HFFc6 (cell line): ENCODE results near the gene MBNL2. TPM values are rescaled to one million over a fixed set of nuclear protein-coding genes. Genes with fewer than 3 reads are reported as not detected.

Source experiments
- DNase-seq: peaks from one replicate; pipeline ENCODE4 v3.0.0-alpha.2; 2018
- H3K27ac Mint-ChIP-seq: 2 replicates; pipeline ENCODE4 v1.8.0; 2020; ENCODE audit warnings: mild to moderate bottlenecking, mixed read lengths
- H3K27me3 Mint-ChIP-seq: 2 replicates; pipeline ENCODE4 v1.8.0; 2021; ENCODE audit warnings: mild to moderate bottlenecking, moderate library complexity, mixed read lengths; ENCODE audit not compliant: insufficient read depth
- H3K36me3 Mint-ChIP-seq: 2 replicates; pipeline ENCODE4 v1.8.0; 2021; ENCODE audit warnings: low read depth, mixed read lengths
- H3K4me1 Mint-ChIP-seq: 2 replicates; pipeline ENCODE4 v1.8.0; 2020; ENCODE audit warnings: low read depth, mixed read lengths
- H3K4me3 Mint-ChIP-seq: 2 replicates; pipeline ENCODE4 v1.8.0; 2020; ENCODE audit warnings: mild to moderate bottlenecking, moderate library complexity, mixed read lengths
- H3K9me3 Mint-ChIP-seq: 2 replicates; pipeline ENCODE4 v1.8.0; 2020; ENCODE audit warnings: mild to moderate bottlenecking, mixed read lengths
- CTCF ChIP-seq: fragments of 200-600 bp; sonication (generic); IDR thresholded peaks from 2 replicates; pipeline ENCODE4 v1.5.0; 2021; ENCODE audit warnings: antibody characterized with exemption, mild to moderate bottlenecking
- total RNA-seq, 6 experiments: library from RNA; stranded (reverse); fragmentation: NEBNext Ultra II Directional; extraction: Animal tissue kit (Norgen Biotek cat#: 25700); gene quantifications; 2 replicates in 1 of 6; 3 replicates in 5 of 6; pipeline ENCODE4 v1.2.3, GENCODE V29; 2021

Gene MBNL2
- total RNA-seq, 6 experiments from 2014 or later: 78.5 to 138 (median 99.8) TPM

DNA sequence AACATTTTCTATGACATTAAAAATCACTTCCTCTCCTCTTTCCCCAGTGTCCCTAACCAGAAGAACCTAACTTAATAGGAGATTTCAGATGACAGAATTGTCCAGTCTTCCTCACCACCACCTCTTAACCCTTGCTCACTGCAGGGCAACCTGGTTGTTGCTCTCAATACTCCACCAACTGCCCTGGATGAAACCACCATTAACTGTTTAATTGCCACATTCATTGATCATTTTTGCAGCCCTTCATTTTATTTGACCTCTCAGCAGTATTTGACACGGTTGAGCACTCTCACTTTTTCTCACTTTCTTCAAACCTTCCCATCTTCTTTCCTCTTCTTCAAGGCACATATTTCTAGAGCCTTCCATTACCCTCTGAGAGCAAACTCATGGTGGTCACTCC, 84.0 kb downstream of the MBNL2 start:
- Mint-ChIP-seq H3K27me3 (peaks cover 4% of the 10 kb centered on the region; the same call in 1 of the 2 replicates), H3K4me3 (peak overlapping the region; percentile 75; the same call in 1 of the 2 replicates), H3K9me3 (no peaks in the 10 kb centered on the region), H3K27ac (peak overlapping the region; percentile 90), H3K36me3 (peaks cover 31% of the 10 kb centered on the region), H3K4me1 (peaks cover 56% of the 10 kb centered on the region)
- DNase-seq: no peak
- TF ChIP-seq CTCF: no peak

- Mint-ChIP-seq H3K4me1 (peaks cover 58% of the 10 kb centered on the region), H3K36me3 (peaks cover 33% of the 10 kb centered on the region), H3K9me3 (no peaks in the 10 kb centered on the region), H3K4me3 (peak overlapping the region; percentile 75), H3K27me3 (peaks cover 4% of the 10 kb centered on the region; the same call in 1 of the 2 replicates), H3K27ac (peak overlapping the region; percentile 90)
- no peak for TF ChIP-seq CTCF
- DNase-seq: no peak
These were observed 84.5 kb downstream of the MBNL2 start for GRCh38 chr13:97306645-97307044.

DNA sequence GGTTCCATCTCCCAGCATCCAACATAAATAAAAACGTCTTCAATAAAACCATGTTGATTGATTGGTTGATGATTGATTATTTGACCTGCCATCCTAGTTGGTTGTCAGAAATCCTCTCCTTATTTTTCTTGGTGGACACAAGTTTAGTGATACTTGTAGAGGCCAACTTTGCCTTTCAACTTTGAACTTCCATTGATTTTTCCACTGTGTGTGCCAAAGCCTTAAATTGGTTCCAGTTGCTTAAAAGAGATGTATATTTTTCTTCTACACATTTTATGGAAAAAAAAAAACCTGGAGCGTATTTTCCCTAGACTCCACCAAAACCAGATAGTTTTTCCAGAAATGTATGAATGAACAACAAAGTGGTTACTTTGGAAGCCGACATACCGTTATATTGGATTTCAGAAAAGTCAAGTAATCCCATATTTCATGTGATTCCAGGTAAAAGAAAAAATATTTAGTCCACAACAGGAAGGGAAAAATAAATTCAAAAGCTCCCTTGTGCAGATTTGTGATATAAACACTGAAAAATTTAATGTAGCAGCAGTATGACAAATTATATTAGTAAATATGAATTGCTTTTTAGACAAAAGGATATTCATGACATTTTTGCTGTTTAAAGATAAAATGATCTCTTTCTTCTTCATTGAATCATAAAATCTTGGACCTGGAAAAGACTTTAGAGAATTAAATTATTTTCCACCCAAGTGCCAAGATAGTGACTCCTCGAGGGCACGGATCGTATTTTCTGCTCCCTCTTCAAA, 85.2 kb downstream of the MBNL2 start:
- peak overlapping the region; percentile 75 for H3K4me3 Mint-ChIP-seq
- peaks cover 64% of the 10 kb centered on the region for H3K4me1 Mint-ChIP-seq
- peak overlapping the region; percentile 90 for H3K27ac Mint-ChIP-seq
- DNase-seq: no peak
- peaks cover 4% of the 10 kb centered on the region for H3K27me3 Mint-ChIP-seq
- peaks cover 39% of the 10 kb centered on the region for H3K36me3 Mint-ChIP-seq
- H3K9me3 Mint-ChIP-seq: no peaks in the 10 kb centered on the region
- TF ChIP-seq CTCF: no peak

DNA sequence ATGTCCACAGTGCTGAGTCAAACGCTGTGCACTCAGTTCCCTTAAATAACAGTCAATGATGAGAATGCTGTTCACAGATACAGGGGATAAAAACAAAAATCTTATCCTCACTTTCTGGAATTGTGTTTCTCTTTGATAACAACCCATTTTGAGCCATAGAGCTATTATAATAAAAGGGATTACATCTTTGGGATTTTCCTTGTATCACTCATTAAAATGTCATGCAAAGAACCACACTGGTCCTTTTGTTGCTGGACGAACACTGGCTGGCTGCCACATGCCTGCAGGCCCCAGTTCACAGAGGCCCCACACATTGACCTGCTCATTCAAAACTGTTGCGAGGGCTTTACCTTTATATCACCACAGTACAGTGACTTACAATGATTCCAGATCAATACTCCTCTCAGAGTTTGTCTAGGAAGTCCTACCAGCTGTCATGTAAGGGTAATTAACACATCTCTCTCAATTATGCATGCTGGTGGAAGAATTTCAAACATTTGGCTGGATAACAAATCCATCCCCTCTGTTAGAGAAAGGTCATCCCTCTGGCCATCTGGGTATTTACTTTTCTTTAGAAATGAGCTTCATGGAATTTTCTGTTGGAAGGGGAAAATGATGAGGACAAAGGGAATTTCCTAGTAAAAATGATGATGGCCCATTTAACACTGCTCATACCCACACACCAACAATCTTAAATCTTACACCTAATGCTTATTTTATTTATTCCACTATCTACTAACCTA, 85.9 kb downstream of the MBNL2 start:
- peaks cover 46% of the 10 kb centered on the region for H3K36me3 Mint-ChIP-seq
- H3K27me3 Mint-ChIP-seq: peaks cover 4% of the 10 kb centered on the region
- no peak for TF ChIP-seq CTCF
- no peaks in the 10 kb centered on the region for H3K9me3 Mint-ChIP-seq
- peak overlapping the region; percentile 75 for H3K4me3 Mint-ChIP-seq
- DNase-seq: peak; percentile 76
- H3K4me1 Mint-ChIP-seq: peaks cover 69% of the 10 kb centered on the region
- H3K27ac Mint-ChIP-seq: peak overlapping the region; percentile 90

GRCh38 chr13:97308735-97309429, 86.7 kb downstream of the MBNL2 start:
- no peaks in the 10 kb centered on the region for H3K9me3 Mint-ChIP-seq
- peak overlapping the region; percentile 75 for H3K4me3 Mint-ChIP-seq
- no peak for TF ChIP-seq CTCF
- peak; percentile 55 for DNase-seq
- peaks cover 73% of the 10 kb centered on the region for H3K4me1 Mint-ChIP-seq
- H3K27me3 Mint-ChIP-seq: peaks cover 4% of the 10 kb centered on the region
- H3K36me3 Mint-ChIP-seq: peaks cover 52% of the 10 kb centered on the region
- peak overlapping the region; percentile 90 for H3K27ac Mint-ChIP-seq
